Measurements from ENCODE around the gene FBXO3. TPM values are rescaled to one million over a fixed set of nuclear protein-coding genes. Genes with fewer than 3 reads are reported as not detected.

Gene FBXO3
- total and polyA plus RNA-seq, 4 donors = 60.6 to 73.9 (median 68.4) TPM

DNA sequence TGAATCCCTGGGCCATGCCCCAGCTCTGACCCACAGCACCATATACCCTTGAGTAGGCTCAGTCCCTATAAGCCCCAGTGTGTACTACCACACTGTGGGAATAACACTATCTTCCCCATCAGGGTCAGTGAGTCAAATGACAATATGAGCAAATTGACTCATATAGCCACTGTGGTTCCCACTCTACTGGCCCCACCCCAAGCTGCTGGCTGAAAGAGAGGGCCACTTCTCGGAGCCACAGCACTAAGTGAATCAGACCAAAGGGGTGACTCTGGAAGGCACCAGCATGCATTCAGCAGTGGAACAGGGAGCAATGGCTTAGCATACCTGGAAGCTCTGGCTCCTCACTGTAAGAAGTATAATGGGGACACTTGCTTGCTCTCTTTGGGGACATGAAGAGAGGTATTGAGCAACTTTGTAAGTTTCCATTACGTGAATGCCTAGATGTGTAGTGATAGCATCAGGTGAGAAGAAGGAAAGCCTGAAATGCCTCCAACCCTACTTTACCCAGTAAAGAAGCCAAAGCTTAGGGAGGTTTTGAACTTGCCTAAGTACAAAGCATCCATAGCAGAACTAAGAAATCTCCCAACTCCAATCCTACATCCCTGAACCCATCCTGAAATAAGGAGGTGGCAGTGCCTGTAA lies 51.6 kb downstream of the FBXO3 start:
- H3K27ac ChIP-seq (ENCODE audit: low read depth, low read length) = peak overlapping the region; percentile 6
- 100% methylated on average over 1 of the region's 2 CpGs for WGBS (ENCODE audit: insufficient coverage)
- no peak for DNase-seq (ENCODE audit: low read depth in 4 of 6, low spot score in 6 of 6)
- H3K36me3 ChIP-seq (ENCODE audit: control insufficient read depth, insufficient read depth, low read length) = peaks cover 17% of the 10 kb centered on the region
- H3K4me1 ChIP-seq (ENCODE audit: control insufficient read depth, insufficient read depth, low read length) = peaks cover 19% of the 10 kb centered on the region
- no peak overlapping the region for H3K4me3 ChIP-seq (ENCODE audit: low read depth, low read length)
- no peaks in the 10 kb centered on the region for H3K27me3 ChIP-seq (ENCODE audit: control insufficient read depth, insufficient read depth, low read length)
- H3K9me3 ChIP-seq (ENCODE audit: control insufficient read depth, insufficient read depth, low read length) = no peaks in the 10 kb centered on the region

DNA sequence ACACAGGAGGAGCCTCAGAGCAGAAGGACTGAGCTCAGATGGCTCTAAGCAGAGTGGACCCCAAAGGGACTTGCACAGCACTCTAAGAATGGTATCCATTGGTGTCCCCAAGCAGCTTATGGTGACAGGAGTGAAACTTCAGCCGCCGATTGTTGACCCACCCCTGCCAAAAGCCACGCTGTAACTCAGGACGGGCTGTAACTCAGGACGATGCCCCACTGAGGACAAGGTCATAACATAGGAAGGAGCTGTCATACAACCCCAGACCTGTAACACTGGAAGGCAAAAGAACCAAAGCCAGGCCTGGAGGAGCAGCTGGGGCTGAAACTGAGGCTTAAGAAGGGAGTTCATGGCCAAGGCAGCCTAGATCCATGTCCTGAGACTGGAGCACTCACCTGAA lies 52.3 kb downstream of the FBXO3 start:
- no peak for DNase-seq (ENCODE audit: low read depth in 4 of 6, low spot score in 6 of 6)
- H3K27ac ChIP-seq (ENCODE audit: low read depth, low read length) = no peak overlapping the region
- 70% methylated on average over 2 of the region's 5 CpGs for WGBS (ENCODE audit: insufficient coverage)
- H3K27me3 ChIP-seq (ENCODE audit: control insufficient read depth, insufficient read depth, low read length) = no peaks in the 10 kb centered on the region
- H3K4me1 ChIP-seq (ENCODE audit: control insufficient read depth, insufficient read depth, low read length) = peaks cover 19% of the 10 kb centered on the region
- H3K4me3 ChIP-seq (ENCODE audit: low read depth, low read length) = no peak overlapping the region
- no peaks in the 10 kb centered on the region for H3K9me3 ChIP-seq (ENCODE audit: control insufficient read depth, insufficient read depth, low read length)
- H3K36me3 ChIP-seq (ENCODE audit: control insufficient read depth, insufficient read depth, low read length) = peaks cover 17% of the 10 kb centered on the region

DNA sequence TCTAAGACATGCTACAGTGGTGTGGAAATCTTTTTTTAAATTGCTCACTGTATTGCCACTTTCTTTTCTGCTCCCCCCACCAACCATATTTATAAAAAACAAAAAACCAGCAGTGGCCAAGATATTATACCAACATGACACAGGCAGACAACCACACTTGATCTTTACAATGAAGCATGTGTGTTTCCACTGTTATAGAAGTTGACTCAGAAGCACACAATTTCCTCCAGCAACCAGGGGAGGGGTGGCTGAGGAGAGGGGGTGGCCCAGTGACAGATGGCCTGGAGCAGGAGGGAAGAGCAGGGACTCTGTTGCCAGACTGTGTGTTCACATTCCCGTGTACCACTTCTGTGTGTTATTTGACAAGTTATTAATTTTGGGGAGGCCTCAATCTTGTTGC lies 52.9 kb downstream of the FBXO3 start:
- peaks cover 19% of the 10 kb centered on the region for H3K4me1 ChIP-seq (ENCODE audit: control insufficient read depth, insufficient read depth, low read length)
- H3K27me3 ChIP-seq (ENCODE audit: control insufficient read depth, insufficient read depth, low read length) = no peaks in the 10 kb centered on the region
- H3K4me3 ChIP-seq (ENCODE audit: low read depth, low read length) = no peak overlapping the region
- DNase-seq (ENCODE audit: low read depth in 4 of 6, low spot score in 6 of 6) = peak in 1 of 6 donors; percentile 49
- H3K27ac ChIP-seq (ENCODE audit: low read depth, low read length) = peak overlapping the region; percentile 49
- no peaks in the 10 kb centered on the region for H3K9me3 ChIP-seq (ENCODE audit: control insufficient read depth, insufficient read depth, low read length)
- WGBS (ENCODE audit: insufficient coverage) = 20% methylated on average over 1 of the region's 1 CpG
- peaks cover 20% of the 10 kb centered on the region for H3K36me3 ChIP-seq (ENCODE audit: control insufficient read depth, insufficient read depth, low read length)

- DNase-seq (ENCODE audit: low read depth in 4 of 6, low spot score in 6 of 6) = no peak
- Histone ChIP-seq H3K27me3 (ENCODE audit: control insufficient read depth, insufficient read depth, low read length) (no peaks in the 10 kb centered on the region), H3K27ac (ENCODE audit: low read depth, low read length) (no peak overlapping the region), H3K4me3 (ENCODE audit: low read depth, low read length) (no peak overlapping the region), H3K9me3 (ENCODE audit: control insufficient read depth, insufficient read depth, low read length) (no peaks in the 10 kb centered on the region), H3K36me3 (ENCODE audit: control insufficient read depth, insufficient read depth, low read length) (peaks cover 20% of the 10 kb centered on the region), H3K4me1 (ENCODE audit: control insufficient read depth, insufficient read depth, low read length) (peaks cover 19% of the 10 kb centered on the region)
- WGBS (ENCODE audit: insufficient coverage) = 74% methylated on average over 4 of the region's 5 CpGs
Measured at GRCh38 chr11:33719587-33719986, 54.7 kb downstream of the FBXO3 start.

DNA sequence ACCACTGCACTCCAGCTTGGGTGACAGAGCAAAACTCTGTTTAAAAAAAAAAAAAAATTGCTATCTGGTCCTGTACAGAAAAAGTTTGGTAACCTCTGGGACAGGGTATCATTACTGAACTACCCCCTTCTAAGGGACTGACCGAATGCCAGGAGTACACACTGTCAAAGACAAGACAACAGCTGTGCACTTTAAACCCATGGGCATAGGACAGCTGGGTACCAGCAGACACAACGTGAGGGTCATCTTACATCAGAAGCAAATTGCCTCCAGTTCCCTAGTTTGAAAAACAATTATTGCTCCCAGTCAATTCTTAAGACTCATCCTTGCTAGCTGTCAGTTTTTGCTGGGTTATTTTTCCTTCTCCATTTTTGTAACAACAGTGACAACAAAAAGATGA lies 55.9 kb downstream of the FBXO3 start:
- Histone ChIP-seq H3K4me1 (ENCODE audit: control insufficient read depth, insufficient read depth, low read length) (peaks cover 11% of the 10 kb centered on the region), H3K4me3 (ENCODE audit: low read depth, low read length) (no peak overlapping the region), H3K27ac (ENCODE audit: low read depth, low read length) (no peak overlapping the region), H3K36me3 (ENCODE audit: control insufficient read depth, insufficient read depth, low read length) (peaks cover 20% of the 10 kb centered on the region), H3K27me3 (ENCODE audit: control insufficient read depth, insufficient read depth, low read length) (no peaks in the 10 kb centered on the region), H3K9me3 (ENCODE audit: control insufficient read depth, insufficient read depth, low read length) (no peaks in the 10 kb centered on the region)
- DNase-seq (ENCODE audit: low read depth in 4 of 6, low spot score in 6 of 6) = no peak
- 72% methylated on average over 2 of the region's 2 CpGs for WGBS (ENCODE audit: insufficient coverage)

DNA sequence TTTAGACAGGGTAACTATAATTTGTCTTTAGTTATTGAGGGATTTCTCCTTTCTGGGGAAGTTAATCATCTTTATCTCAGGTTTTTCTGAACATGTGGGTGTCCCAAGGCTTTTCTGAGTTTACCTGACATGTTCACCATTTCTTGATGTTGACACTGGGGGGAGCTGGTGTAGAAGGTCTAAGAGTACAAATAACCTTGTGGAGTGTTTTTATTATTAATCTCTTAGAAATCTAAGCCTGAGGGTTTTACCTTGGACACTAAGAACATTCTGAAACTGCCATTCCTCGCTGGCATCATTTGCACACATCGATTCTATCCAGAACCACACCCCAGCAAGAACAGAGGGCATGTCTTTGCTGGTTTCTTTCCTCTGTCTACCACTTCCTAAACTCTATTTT lies 58.1 kb downstream of the FBXO3 start:
- Histone ChIP-seq H3K9me3 (ENCODE audit: control insufficient read depth, insufficient read depth, low read length) (no peaks in the 10 kb centered on the region), H3K4me1 (ENCODE audit: control insufficient read depth, insufficient read depth, low read length) (no peaks in the 10 kb centered on the region), H3K27me3 (ENCODE audit: control insufficient read depth, insufficient read depth, low read length) (no peaks in the 10 kb centered on the region), H3K4me3 (ENCODE audit: low read depth, low read length) (no peak overlapping the region), H3K27ac (ENCODE audit: low read depth, low read length) (no peak overlapping the region), H3K36me3 (ENCODE audit: control insufficient read depth, insufficient read depth, low read length) (peaks cover 15% of the 10 kb centered on the region)
- peak in 1 of 6 donors; percentile 52 for DNase-seq (ENCODE audit: low read depth in 4 of 6, low spot score in 6 of 6)
- WGBS (ENCODE audit: insufficient coverage) = no CpG with 5 or more reads among the region's 2 CpGs

- H3K9me3 ChIP-seq (ENCODE audit: control insufficient read depth, insufficient read depth, low read length) = no peaks in the 10 kb centered on the region
- no peaks in the 10 kb centered on the region for H3K27me3 ChIP-seq (ENCODE audit: control insufficient read depth, insufficient read depth, low read length)
- no peak overlapping the region for H3K4me3 ChIP-seq (ENCODE audit: low read depth, low read length)
- H3K4me1 ChIP-seq (ENCODE audit: control insufficient read depth, insufficient read depth, low read length) = no peaks in the 10 kb centered on the region
- no peak for DNase-seq (ENCODE audit: low read depth in 4 of 6, low spot score in 6 of 6)
- peaks cover 3% of the 10 kb centered on the region for H3K36me3 ChIP-seq (ENCODE audit: control insufficient read depth, insufficient read depth, low read length)
- H3K27ac ChIP-seq (ENCODE audit: low read depth, low read length) = no peak overlapping the region
- WGBS (ENCODE audit: insufficient coverage) = 63% methylated on average over 2 of the region's 4 CpGs
Measured at GRCh38 chr11:33713856-33714398, 60.4 kb downstream of the FBXO3 start.

- H3K36me3 ChIP-seq (ENCODE audit: control insufficient read depth, insufficient read depth, low read length) = peaks cover 3% of the 10 kb centered on the region
- H3K9me3 ChIP-seq (ENCODE audit: control insufficient read depth, insufficient read depth, low read length) = no peaks in the 10 kb centered on the region
- no peak overlapping the region for H3K4me3 ChIP-seq (ENCODE audit: low read depth, low read length)
- no peak overlapping the region for H3K27ac ChIP-seq (ENCODE audit: low read depth, low read length)
- no peaks in the 10 kb centered on the region for H3K4me1 ChIP-seq (ENCODE audit: control insufficient read depth, insufficient read depth, low read length)
- H3K27me3 ChIP-seq (ENCODE audit: control insufficient read depth, insufficient read depth, low read length) = no peaks in the 10 kb centered on the region
- WGBS (ENCODE audit: insufficient coverage) = 71% methylated on average over 2 of the region's 5 CpGs
- DNase-seq (ENCODE audit: low read depth in 4 of 6, low spot score in 6 of 6) = peak in 1 of 6 donors; percentile 75
Measured at GRCh38 chr11:33713151-33713855, 61.0 kb downstream of the FBXO3 start.

DNA sequence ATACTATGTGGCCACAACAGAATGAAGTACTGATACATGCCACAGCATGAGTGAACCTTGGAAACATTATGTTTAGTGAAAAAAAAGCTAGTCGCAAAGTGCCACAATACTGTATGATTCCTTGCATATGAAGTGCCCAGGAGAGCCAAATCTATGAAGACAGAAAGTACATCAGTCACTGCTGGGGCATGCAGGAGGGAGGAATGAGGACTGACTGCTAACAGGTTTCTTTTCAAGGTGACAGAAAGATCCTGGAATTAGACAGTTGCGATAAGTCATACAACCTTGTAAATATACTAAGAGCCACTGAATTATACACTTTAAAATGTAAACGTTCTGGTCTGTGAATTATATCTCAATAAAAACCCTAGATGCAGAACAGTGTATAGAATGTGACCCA lies 61.9 kb downstream of the FBXO3 start:
- Histone ChIP-seq H3K9me3 (ENCODE audit: control insufficient read depth, insufficient read depth, low read length) (no peaks in the 10 kb centered on the region), H3K4me1 (ENCODE audit: control insufficient read depth, insufficient read depth, low read length) (no peaks in the 10 kb centered on the region), H3K4me3 (ENCODE audit: low read depth, low read length) (no peak overlapping the region), H3K27ac (ENCODE audit: low read depth, low read length) (no peak overlapping the region), H3K36me3 (ENCODE audit: control insufficient read depth, insufficient read depth, low read length) (peaks cover 3% of the 10 kb centered on the region), H3K27me3 (ENCODE audit: control insufficient read depth, insufficient read depth, low read length) (no peaks in the 10 kb centered on the region)
- 88% methylated on average over 1 of the region's 3 CpGs for WGBS (ENCODE audit: insufficient coverage)
- DNase-seq (ENCODE audit: low read depth in 4 of 6, low spot score in 6 of 6) = no peak

DNA sequence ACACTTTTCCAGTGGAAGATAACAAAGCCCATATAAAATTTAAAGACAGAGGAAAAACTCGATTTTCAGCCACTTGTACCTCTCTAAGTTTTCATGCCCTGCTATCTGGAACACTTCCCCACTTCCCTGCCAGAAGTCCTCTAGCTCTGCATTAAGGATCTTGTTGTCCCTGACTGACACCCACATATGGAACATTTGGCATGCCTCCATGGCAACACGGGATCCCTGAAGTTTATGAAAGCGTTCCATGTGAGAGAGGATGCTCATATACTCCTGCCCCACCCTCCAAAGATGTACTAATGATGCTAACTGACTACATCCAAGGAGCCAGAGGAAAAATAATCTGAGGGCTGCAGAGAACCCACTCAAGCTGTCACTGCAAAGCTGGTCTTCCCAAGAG lies 64.9 kb downstream of the FBXO3 start:
- Histone ChIP-seq H3K9me3 (ENCODE audit: control insufficient read depth, insufficient read depth, low read length) (no peaks in the 10 kb centered on the region), H3K4me3 (ENCODE audit: low read depth, low read length) (no peak overlapping the region), H3K27me3 (ENCODE audit: control insufficient read depth, insufficient read depth, low read length) (no peaks in the 10 kb centered on the region), H3K36me3 (ENCODE audit: control insufficient read depth, insufficient read depth, low read length) (no peaks in the 10 kb centered on the region), H3K4me1 (ENCODE audit: control insufficient read depth, insufficient read depth, low read length) (peaks cover 3% of the 10 kb centered on the region), H3K27ac (ENCODE audit: low read depth, low read length) (no peak overlapping the region)
- WGBS (ENCODE audit: insufficient coverage) = 88% methylated on average over 1 of the region's 3 CpGs
- DNase-seq (ENCODE audit: low read depth in 4 of 6, low spot score in 6 of 6) = no peak
